ENCODE data around the gene SMAD5. TPM values are rescaled to one million over a fixed set of nuclear protein-coding genes. Genes with fewer than 3 reads are reported as not detected.

Gene SMAD5
- total RNA-seq, 1 experiment from 2014 or later: 69.3 TPM

DNA sequence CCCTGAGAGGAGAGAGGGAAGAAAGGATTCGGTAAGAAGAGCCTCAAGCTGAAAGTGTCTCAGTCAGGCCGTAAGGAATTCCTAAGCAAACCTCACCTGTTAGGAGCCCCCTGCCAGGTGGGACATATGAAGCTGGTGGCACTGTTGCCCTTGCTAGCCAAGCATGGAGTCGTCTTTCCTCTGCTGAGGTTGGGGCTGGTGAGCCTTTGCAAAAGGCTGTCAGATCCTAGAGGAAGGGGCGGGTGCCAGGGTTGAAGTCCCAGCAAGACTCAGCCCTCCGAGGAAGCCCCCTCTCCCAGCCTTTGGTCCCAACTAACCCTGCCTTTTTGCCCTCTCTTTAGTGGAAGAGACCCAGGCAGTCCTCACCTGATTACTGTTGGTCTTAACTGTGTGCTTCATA lies 65.8 kb downstream of the SMAD5 start:
- H3K79me2 ChIP-seq (ENCODE audit: insufficient read depth, low read length): no peaks in the 10 kb centered on the region
- H4K20me1 ChIP-seq (ENCODE audit: control insufficient read depth, insufficient read depth, insufficient read length): no peaks in the 10 kb centered on the region
- Mint-ChIP-seq H3K27me3 (ENCODE audit: low read depth) (peaks cover 99% of the 10 kb centered on the region), H3K4me3 (no peak overlapping the region), H3K27ac (no peak overlapping the region), H3K36me3 (ENCODE audit: insufficient read depth in 1 of 3, low read depth in 3 of 3) (peaks cover 0 to 2% (median 0%) of the 10 kb centered on the region in 3 experiments; a peak in 2 of 7 replicates), H3K4me1 (peaks cover 29 to 43% of the 10 kb centered on the region in 2 experiments), H3K9me3 (no peaks in the 10 kb centered on the region; a peak in 1 of 5 replicates)
- H2BK5ac ChIP-seq (ENCODE audit: insufficient read length, low read length): no peak overlapping the region
- H3K14ac ChIP-seq (ENCODE audit: insufficient read depth, low read length): no peak overlapping the region
- H3K23ac ChIP-seq (ENCODE audit: insufficient read length, low read depth, low read length): no peak overlapping the region
- TF ChIP-seq CTCF (conservative IDR thresholded peaks at IDR 0.05): no peak
- H3K27me3 ChIP-seq (ENCODE audit: insufficient read depth, low read length): peaks cover 52% of the 10 kb centered on the region
- 0 out of 2 replicates have a peak, but pooled peaks cover 4% of the 10 kb centered on the region for H3K4me1 ChIP-seq (ENCODE audit: insufficient read depth, low read length)
- no peak for DNase-seq
- no CpG with 5 or more reads among the region's 5 CpGs for WGBS (ENCODE audit: extremely low coverage, insufficient read length, low lambda C conversion rate)
- H3K79me1 ChIP-seq (ENCODE audit: insufficient read depth, low read depth, low read length, poor library complexity, severe bottlenecking): no peaks in the 10 kb centered on the region
- no peak overlapping the region for H3K4me2 ChIP-seq (ENCODE audit: insufficient read depth, insufficient read length, low read length)
- H4K91ac ChIP-seq (ENCODE audit: insufficient read length, low read depth, low read length): no peak overlapping the region
- no peak overlapping the region for H3K18ac ChIP-seq (ENCODE audit: insufficient read length, low read depth, low read length)
- no peaks in the 10 kb centered on the region for H3K23me2 ChIP-seq (ENCODE audit: insufficient read length, low read depth, low read length, poor library complexity, severe bottlenecking)
- no peak overlapping the region for H3K4ac ChIP-seq (ENCODE audit: low read depth, low read length)
- H3T11ph ChIP-seq (ENCODE audit: low read length): no peak overlapping the region
- H4K8ac ChIP-seq (replicated peaks; ENCODE audit: insufficient read length, low read depth, low read length): no peak overlapping the region
- no peak overlapping the region for H2BK12ac ChIP-seq (ENCODE audit: insufficient read length, low read depth, low read length)
- no peak overlapping the region for H2BK120ac ChIP-seq (ENCODE audit: low read depth, low read length, poor library complexity, severe bottlenecking)
- H2AK5ac ChIP-seq (ENCODE audit: insufficient read length, low read length): no peak overlapping the region
- no peak overlapping the region for H4K5ac ChIP-seq (ENCODE audit: insufficient read length, low read depth, low read length)
- no peak overlapping the region for H2BK15ac ChIP-seq (ENCODE audit: low read depth, low read length)
- H3K56ac ChIP-seq (ENCODE audit: insufficient read length, low read depth, low read length): no peak overlapping the region
- no peaks in the 10 kb centered on the region for H3K9me3 ChIP-seq (ENCODE audit: control insufficient read depth, low read depth, low read length)
- no peak overlapping the region for H2BK20ac ChIP-seq (ENCODE audit: low read depth, low read length, poor library complexity, severe bottlenecking)
- H3K27ac ChIP-seq (ENCODE audit: insufficient read length, low read depth, low read length): no peak overlapping the region
- H3K9ac ChIP-seq (ENCODE audit: extremely low read depth, insufficient read length, low read length): no peak overlapping the region
- H2AFZ ChIP-seq (ENCODE audit: low read length): no peak overlapping the region

Data from H9 (cell line).